GM19324 (cell line): ENCODE results near the gene LRRC4C.

Experiments
- ATAC-seq: cut with Tn5 transposase; IDR thresholded peaks from one replicate; pipeline ENCODE4 v1.9.1; 2021; ENCODE audit warnings: mild to moderate bottlenecking, moderate library complexity; ENCODE audit not compliant: unreplicated experiment, low FRiP score

The LRRC4C gene

DNA sequence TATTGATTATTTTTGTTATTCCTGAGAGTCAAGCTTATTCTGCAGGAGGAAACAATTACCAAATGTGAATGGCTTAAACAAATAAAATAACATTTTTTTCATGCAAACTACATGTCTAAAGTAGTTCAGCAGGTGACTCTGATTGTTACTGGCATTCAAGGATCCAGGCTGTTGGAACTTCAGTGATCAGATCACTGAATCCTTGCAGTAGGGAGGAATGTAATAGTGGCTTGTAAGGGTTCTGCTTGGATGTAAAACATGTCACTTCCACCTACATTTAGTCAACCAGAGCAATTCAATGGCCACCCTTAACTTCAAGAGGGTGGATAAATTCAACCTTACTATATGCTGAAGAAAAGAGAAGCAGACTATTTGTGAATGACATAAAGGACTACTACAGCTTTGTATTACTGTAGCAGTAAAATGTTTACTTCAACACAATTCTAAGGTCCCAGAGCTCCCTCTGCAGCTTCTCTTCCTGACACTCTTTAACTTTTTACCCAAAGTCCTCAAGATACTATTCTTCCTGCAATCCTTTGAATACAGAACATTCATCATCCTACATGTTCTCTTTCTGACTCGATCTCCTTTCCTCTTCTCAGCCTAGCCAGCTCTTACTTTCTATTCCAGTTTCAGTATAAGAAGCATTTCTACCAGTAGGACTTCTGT lies 284.0 kb downstream of the LRRC4C start:
- ATAC-seq = no peak

- no peak for ATAC-seq
Measured at GRCh38 chr11:41146326-41146725, 313.1 kb downstream of the LRRC4C start.

GRCh38 chr11:41145420-41145819 lies 314.0 kb downstream of the LRRC4C start:
- no peak for ATAC-seq

- ATAC-seq = no peak
Measured at GRCh38 chr11:41134971-41135370, 324.5 kb downstream of the LRRC4C start.

- ATAC-seq = no peak
Measured at GRCh38 chr11:41133023-41133422, 326.4 kb downstream of the LRRC4C start.

- ATAC-seq = no peak
Measured at GRCh38 chr11:41121600-41121999, 337.9 kb downstream of the LRRC4C start.

GRCh38 chr11:41119484-41119883 lies 340.0 kb downstream of the LRRC4C start:
- ATAC-seq = no peak

GRCh38 chr11:41118521-41118920 lies 340.9 kb downstream of the LRRC4C start:
- ATAC-seq = no peak

DNA sequence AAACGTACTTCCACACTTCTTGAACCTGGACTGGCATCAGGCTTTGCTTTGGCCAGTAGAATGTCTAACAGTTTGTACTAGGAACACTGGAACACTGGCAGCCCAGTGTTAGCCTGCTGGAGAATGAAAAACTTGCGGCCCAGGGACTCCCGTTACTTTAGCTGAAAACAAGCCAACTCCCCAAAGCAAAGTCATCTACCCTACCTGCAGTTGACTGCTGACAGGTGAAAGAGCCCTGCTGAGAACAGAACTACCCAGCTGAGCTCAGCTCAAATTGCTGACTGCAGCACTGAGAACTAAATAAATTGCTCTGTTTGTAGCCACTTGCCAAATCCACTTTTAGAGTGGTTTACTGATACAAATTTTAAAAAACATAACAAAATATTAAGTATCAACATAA lies 342.5 kb downstream of the LRRC4C start:
- no peak for ATAC-seq

DNA sequence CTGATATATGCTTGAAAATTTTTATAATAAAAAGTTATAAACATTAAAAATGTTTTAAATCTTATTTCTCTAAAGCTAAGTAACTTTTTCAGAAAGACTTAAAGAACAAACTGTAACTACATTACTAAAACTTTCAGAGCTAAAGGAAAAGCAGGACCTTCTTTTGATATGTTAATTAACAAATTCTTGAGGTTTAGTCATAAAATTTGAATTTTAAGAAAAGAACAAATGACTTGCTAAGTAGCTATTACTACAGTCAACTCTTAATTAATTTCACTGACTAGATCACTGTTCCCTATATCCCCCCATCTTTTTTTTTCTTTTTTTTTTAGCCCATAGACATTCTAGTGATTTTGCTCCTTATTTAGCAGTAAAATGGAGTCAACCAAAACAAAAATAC lies 344.4 kb downstream of the LRRC4C start:
- ATAC-seq = no peak

- ATAC-seq = no peak
Measured at GRCh38 chr11:41113160-41113559, 346.3 kb downstream of the LRRC4C start.

DNA sequence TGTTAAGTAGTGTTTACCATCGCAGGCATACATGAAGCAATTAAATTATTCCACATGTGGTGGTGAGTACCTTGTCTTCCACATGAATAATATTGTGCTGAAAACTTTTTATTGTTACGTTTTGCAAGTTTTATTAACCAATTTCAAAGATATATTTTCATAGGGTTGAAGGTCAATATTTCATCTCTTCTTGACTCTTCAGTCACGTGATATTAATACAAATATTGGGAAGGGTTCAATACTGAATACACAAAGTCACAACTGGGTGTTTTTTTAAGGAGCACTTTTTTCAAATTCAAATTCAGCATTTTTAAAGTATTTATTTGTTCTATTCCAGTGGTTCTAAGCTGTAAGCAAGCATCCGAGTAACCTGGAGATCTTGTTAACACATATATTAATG lies 348.9 kb downstream of the LRRC4C start:
- ATAC-seq = no peak

DNA sequence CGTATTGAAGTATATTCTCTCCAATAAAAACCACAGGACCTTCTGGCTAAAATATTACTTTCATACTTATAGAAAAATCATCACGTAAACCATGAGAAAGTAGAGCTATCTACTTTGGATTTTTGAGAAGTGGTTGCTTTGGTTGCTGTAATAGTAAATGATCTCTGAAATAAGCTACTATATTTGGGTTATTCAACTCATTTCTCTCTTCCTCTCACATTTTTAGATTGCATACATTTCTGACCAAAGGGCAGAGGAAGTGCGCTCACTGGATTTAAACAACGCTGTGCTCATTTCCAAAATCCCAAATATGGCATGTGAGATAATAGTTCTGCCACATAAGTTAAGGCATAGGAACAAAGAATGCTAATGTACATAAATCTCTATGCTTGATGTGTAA lies 357.0 kb downstream of the LRRC4C start:
- no peak for ATAC-seq

GRCh38 chr11:41099654-41100053 lies 359.8 kb downstream of the LRRC4C start:
- no peak for ATAC-seq

- ATAC-seq = no peak
Measured at GRCh38 chr11:41085123-41085522, 374.3 kb downstream of the LRRC4C start.

- ATAC-seq = no peak
Measured at GRCh38 chr11:41081756-41082285, 377.6 kb downstream of the LRRC4C start.

DNA sequence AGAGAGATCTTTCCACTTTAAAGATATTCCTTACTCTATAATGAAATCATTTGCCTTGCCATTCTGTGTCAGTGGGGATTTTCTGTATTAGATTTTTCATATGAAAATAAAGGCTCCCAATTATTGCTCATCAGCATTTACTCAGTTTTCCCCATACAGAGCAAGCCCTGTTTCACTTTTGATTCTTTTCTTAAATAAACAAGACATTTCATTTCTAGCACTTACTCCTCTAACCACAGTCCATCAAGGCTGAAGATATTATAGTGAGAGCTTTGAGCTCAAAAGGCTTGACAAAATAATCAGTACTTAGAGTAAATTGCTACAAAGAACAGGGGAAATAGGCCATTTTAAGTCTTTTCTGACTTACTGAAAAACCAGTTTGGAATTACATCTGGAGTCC lies 385.1 kb downstream of the LRRC4C start:
- ATAC-seq = no peak

DNA sequence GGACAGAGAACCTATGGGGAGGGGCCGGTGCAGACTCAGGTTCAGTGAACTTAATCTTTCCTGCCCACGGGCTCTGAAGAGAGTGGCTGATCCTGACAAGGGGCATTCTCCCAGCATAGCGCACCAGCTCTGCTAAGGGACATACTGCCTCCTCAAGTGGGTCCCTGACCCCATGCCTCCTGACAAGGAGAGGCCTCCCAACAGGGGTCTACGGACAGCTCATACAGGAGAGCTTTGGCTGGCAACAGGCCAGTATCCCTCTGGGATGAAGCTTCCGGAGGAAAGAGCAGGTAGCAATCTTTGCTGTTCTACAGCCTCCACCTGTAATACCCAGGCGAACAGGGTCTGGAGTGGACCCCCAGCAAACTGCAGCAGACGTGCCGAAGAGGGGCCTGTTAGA lies 394.0 kb downstream of the LRRC4C start:
- no peak for ATAC-seq

- no peak for ATAC-seq
Measured at GRCh38 chr11:41058138-41058537, 401.3 kb downstream of the LRRC4C start.

DNA sequence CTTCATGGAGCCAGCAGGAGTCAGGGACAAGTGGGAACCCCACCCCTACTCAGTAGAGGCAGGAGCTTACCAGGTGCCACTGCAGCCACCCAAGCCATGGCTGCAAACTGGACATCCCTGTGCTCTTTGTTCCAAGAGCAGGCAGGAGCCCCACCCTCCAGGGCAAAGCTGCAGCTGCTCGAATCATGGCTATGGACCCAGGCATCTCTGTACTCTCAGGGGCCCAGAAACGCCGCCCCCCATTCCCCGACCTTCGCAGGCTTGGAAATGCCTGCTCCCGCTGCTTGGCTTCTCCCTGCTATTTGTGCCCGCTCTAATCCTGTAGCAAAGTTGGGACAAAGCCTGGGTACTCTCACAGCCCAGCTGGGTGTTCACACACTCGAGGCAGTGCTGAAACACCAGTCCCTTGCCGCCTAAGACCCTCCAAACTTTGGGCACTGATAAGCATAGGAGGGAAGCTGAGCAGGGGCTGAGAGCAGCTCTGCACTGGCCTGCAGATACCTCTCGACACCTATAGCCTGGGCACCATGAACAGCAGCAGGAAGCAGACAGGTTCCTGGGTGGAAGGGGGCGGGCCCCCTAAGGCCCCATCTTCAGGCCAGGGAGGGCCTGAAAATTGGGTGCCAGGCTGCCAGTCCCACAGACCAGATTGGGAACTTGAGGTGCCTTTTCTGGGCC lies 402.4 kb downstream of the LRRC4C start:
- no peak for ATAC-seq

GRCh38 chr11:41053894-41054293 lies 405.6 kb downstream of the LRRC4C start:
- no peak for ATAC-seq
